A549 (cell line): ENCODE measurements around the gene DOK4. TPM values are rescaled to one million over a fixed set of nuclear protein-coding genes. Genes with fewer than 3 reads are reported as not detected.
"Not testable (repeated sequence)": the region's sequence is repeated elsewhere in the genome, so short reads cannot be mapped to it uniquely, and the experiment has no call there.

ENCODE experiments used
- ATAC-seq, 2 experiments: fragments of 200-7000 bp in 1 of 2; fragments of >200 bp in 1 of 2; cut with Nextera tagmentation in 1 of 2; cut with Tn5 transposase in 1 of 2; 3 replicates each; pipeline versions ENCODE4 v1.8.0 to v1.9.1; 2018 to 2020; ENCODE audit warnings: mild to moderate bottlenecking in 1 of 2, moderate library complexity in 1 of 2
- CTCF ChIA-PET: fragments of 300-600 bp; sonication (Branson Sonifier 250); formaldehyde crosslinking; extraction: SDS; loops from one replicate; lab custom pipeline; 2021; ENCODE audit warnings: antibody characterized with exemption, inconsistent platforms; lab: Yijun Ruan, JAX
- POLR2A ChIA-PET: fragments of 350-600 bp; formaldehyde crosslinking; extraction: SDS; loops from one replicate; lab custom pipeline; 2021; ENCODE audit warnings: antibody characterized with exemption, inconsistent platforms; lab: Yijun Ruan, JAX
- DNase-seq, 2 experiments: peaks; one replicate each; pipeline versions ENCODE4 v3.0.0 to v3.0.0-alpha.2; 2011 to 2016; ENCODE audit warnings: low read depth in 1 of 2, low spot score in 1 of 2
- FAIRE-seq: peaks from 2 replicates; lab custom pipeline; 2011; peaks lifted over from hg19 to GRCh38; lab: Jason Lieb, UNC
- H3K27ac ChIP-seq, 2 experiments: fragments of >200 bp; sonication (Bioruptor Twin); formaldehyde crosslinking; 3 replicates each; pipeline ENCODE4 v1.5.1; 2016 to 2017
- H3K4me1 ChIP-seq: fragments of >200 bp; sonication (Bioruptor Twin); formaldehyde crosslinking; 3 replicates; pipeline ENCODE4 v1.6.1; 2016
- H3K4me2 ChIP-seq: fragments of >200 bp; sonication (Bioruptor Twin); formaldehyde crosslinking; 3 replicates; pipeline ENCODE4 v1.6.1; 2016
- H3K4me3 ChIP-seq: fragments of >200 bp; sonication (Bioruptor Twin); formaldehyde crosslinking; 3 replicates; pipeline ENCODE4 v1.5.1; 2016
- H3K9me3 ChIP-seq: fragments of >200 bp; sonication (Bioruptor Twin); formaldehyde crosslinking; 3 replicates; pipeline ENCODE4 v1.6.1; 2016
- CBX8 ChIP-seq: fragments of 200-600 bp; sonication (generic); IDR thresholded peaks from 2 replicates; pipeline ENCODE4 v1.6.1; 2016
- CHD4 ChIP-seq: fragments of 200-600 bp; sonication (generic); IDR thresholded peaks from 2 replicates; pipeline ENCODE4 v1.6.1; 2016; ENCODE audit warnings: antibody characterized with exemption, mild to moderate bottlenecking, borderline replicate concordance
- EHF ChIP-seq: fragments of 250-450 bp; sonication (Bioruptor Pico); IDR thresholded peaks from 2 replicates; pipeline ENCODE4 v1.5.0; 2020; ENCODE audit warnings: mild to moderate bottlenecking
- KDM5A ChIP-seq: fragments of 200-600 bp; sonication (generic); IDR thresholded peaks from 2 replicates; pipeline ENCODE4 v1.6.1; 2016; ENCODE audit warnings: antibody characterized with exemption, mild to moderate bottlenecking
- MAZ ChIP-seq: fragments of 150-350 bp; IDR thresholded peaks from 2 replicates; pipeline ENCODE4 v1.6.1; 2014; ENCODE audit warnings: antibody characterized with exemption, low read depth, low read length, borderline replicate concordance
- NPAS2 ChIP-seq: fragments of 250-450 bp; sonication (Bioruptor Pico); IDR thresholded peaks from 2 replicates; pipeline ENCODE4 v1.8.0; 2022; ENCODE audit warnings: mild to moderate bottlenecking, moderate library complexity, borderline replicate concordance
- NR3C1 ChIP-seq: fragments of >200 bp; sonication (Bioruptor Twin); formaldehyde crosslinking; IDR thresholded peaks from 3 replicates; pipeline ENCODE4 v1.6.1; 2017
- POLR2AphosphoS2 ChIP-seq: conservative IDR thresholded peaks from 2 replicates; pipeline ENCODE4 v1.6.1; 2012; ENCODE audit warnings: low read length, improper control_type of control experiment, inconsistent platforms
- RARB ChIP-seq: fragments of 250-450 bp; sonication (Bioruptor Pico); IDR thresholded peaks from 2 replicates; pipeline ENCODE4 v1.8.0; 2021; ENCODE audit warnings: mild to moderate bottlenecking, moderate library complexity
- RNF2 ChIP-seq: fragments of 200-600 bp; sonication (generic); IDR thresholded peaks from 2 replicates; pipeline ENCODE4 v1.6.1; 2016; ENCODE audit warnings: low read depth, mild to moderate bottlenecking, antibody characterized with exemption, moderate library complexity, borderline replicate concordance
- SMC3 ChIP-seq: fragments of >200 bp; sonication (Bioruptor Twin); formaldehyde crosslinking; IDR thresholded peaks from 3 replicates; pipeline ENCODE4 v1.6.1; 2018; ENCODE audit warnings: inconsistent platforms
- TP53 ChIP-seq: fragments of 250-450 bp; sonication (Bioruptor Pico); IDR thresholded peaks from 2 replicates; pipeline ENCODE4 v1.5.0; 2021; ENCODE audit warnings: mild to moderate bottlenecking, moderate library complexity
- ZFP36 ChIP-seq: fragments of 450-650 bp; IDR thresholded peaks from 2 replicates; pipeline ENCODE4 v1.6.1; 2014; ENCODE audit warnings: borderline replicate concordance; ENCODE audit not compliant: partially characterized antibody
- WGBS: methylation state at CpG from one replicate; pipeline ENCODE4 v1.1.6; 2017; ENCODE audit errors: missing lambda C conversion rate; 5-methylcytosine and 5-hydroxymethylcytosine counted together
- polyA plus RNA-seq, 4 experiments: library from polyadenylated mRNA; depleted of rRNA in 3 of 4; stranded (reverse); fragments of >200 nt; fragmentation: RNase III in 1 of 4; extraction: RNeasy Plus Mini Kit Qiagen cat#74134 plus additional on column Dnase treatment in 1 of 4; gene quantifications; 2 replicates in 3 of 4; 3 replicates in 1 of 4; pipeline ENCODE4 v1.2.3, GENCODE V29; 2011 to 2017
- TF ChIP-seq, protein P1 (sequence below): fragments of >200 bp; sonication (Bioruptor Twin); formaldehyde crosslinking; IDR thresholded peaks from 2 replicates; pipeline ENCODE4 v1.6.1; 2016
- TF ChIP-seq, protein P2 (sequence below): fragments of >200 bp; sonication (Bioruptor Twin); formaldehyde crosslinking; IDR thresholded peaks from 3 replicates; pipeline ENCODE4 v1.6.1; 2016
- TF ChIP-seq, protein P3 (sequence below): fragments of 250-450 bp; sonication (Bioruptor Pico); IDR thresholded peaks from 2 replicates; pipeline ENCODE4 v1.5.0; 2021; ENCODE audit warnings: mild to moderate bottlenecking, moderate library complexity, borderline replicate concordance
- TF ChIP-seq, protein P4 (sequence below): fragments of 450-650 bp; IDR thresholded peaks from 2 replicates; pipeline ENCODE4 v1.6.1; 2014; ENCODE audit warnings: antibody characterized with exemption

The DOK4 gene
- polyA plus RNA-seq, 2 of the 4 experiments (the other 2 are of a cell fraction) = 70.3 to 85.4 TPM

DNA sequence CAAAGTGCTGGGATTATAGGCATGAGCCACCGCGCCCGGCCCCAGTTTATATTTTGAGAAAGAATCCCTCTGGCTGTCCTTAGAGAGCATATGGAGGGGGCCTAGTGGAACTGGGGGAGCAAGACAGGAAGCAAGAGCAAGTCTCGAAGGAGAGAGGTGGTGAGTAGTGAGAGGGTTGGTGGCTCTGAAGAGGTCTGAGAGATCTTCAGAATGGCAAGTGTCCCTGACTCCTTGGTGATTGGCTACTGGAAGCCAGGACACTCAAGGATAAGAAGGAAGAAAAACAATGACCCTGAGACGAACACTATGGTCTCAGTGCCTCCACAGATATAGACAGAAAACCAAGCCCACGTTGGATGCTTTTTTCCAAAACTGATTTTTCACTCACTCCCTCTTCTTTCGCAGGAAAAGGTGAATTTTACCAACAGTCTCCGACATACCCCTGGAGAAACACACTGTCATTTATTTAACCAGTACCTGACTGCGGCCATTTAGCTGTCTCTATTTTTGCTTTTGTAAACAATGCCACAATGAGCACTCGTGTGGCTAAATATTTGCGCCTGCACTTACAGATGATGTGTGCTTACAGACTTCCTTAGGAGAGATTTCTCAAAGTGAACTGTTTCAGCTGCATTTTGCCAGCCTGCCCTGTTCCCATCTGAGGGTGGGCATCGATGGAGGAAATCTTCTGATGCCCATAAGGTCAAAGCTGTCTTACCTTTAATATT is 15.9 kb upstream of the DOK4 start:
- Histone ChIP-seq H3K4me3 (no peak overlapping the region), H3K4me1 (peaks cover 5% of the 10 kb centered on the region; the same call in 1 of the 3 replicates), H3K4me2 (peak overlapping the region; percentile 1; the same call in 1 of the 3 replicates), H3K27ac (0 out of 6 replicates have a peak overlapping the region, but pooled peaks of 1 of the 2 experiments have one; percentile 28), H3K9me3 (no peaks in the 10 kb centered on the region)
- TF ChIP-seq RARB (CRISPR knock-in tag) (no peak), CBX8 (no peak), RNF2 (no peak), ZFP36 (no peak), MAZ (no peak)
- TF ChIP-seq, protein P1, sequence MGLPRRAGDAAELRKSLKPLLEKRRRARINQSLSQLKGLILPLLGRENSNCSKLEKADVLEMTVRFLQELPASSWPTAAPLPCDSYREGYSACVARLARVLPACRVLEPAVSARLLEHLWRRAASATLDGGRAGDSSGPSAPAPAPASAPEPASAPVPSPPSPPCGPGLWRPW = no peak
- TF ChIP-seq, protein P2, sequence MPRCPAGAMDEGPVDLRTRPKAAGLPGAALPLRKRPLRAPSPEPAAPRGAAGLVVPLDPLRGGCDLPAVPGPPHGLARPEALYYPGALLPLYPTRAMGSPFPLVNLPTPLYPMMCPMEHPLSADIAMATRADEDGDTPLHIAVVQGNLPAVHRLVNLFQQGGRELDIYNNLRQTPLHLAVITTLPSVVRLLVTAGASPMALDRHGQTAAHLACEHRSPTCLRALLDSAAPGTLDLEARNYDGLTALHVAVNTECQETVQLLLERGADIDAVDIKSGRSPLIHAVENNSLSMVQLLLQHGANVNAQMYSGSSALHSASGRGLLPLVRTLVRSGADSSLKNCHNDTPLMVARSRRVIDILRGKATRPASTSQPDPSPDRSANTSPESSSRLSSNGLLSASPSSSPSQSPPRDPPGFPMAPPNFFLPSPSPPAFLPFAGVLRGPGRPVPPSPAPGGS = no peak
- TF ChIP-seq, protein P3, sequence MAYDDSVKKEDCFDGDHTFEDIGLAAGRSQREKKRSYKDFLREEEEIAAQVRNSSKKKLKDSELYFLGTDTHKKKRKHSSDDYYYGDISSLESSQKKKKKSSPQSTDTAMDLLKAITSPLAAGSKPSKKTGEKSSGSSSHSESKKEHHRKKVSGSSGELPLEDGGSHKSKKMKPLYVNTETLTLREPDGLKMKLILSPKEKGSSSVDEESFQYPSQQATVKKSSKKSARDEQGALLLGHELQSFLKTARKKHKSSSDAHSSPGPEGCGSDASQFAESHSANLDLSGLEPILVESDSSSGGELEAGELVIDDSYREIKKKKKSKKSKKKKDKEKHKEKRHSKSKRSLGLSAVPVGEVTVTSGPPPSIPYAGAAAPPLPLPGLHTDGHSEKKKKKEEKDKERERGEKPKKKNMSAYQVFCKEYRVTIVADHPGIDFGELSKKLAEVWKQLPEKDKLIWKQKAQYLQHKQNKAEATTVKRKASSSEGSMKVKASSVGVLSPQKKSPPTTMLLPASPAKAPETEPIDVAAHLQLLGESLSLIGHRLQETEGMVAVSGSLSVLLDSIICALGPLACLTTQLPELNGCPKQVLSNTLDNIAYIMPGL (CRISPR knock-in tag) = no peak
- CTCF ChIA-PET = interaction anchor here (0.9 to 22.0 kb wide), 4 partner anchors 15 to 84 kb away, joined by 3 to 194 read pairs (median 8); partner anchors contain the start of genes DOK4 and POLR2C
- no peak for FAIRE-seq
- DNase-seq = no peak
- no peak for ATAC-seq
- WGBS = 57% methylated on average over 12 of the region's 12 CpGs
- POLR2A ChIA-PET = interaction anchor here (0.9 kb wide), 1 partner anchor 14 kb away, joined by 5 read pairs; no protein-coding TSS in a partner anchor

DNA sequence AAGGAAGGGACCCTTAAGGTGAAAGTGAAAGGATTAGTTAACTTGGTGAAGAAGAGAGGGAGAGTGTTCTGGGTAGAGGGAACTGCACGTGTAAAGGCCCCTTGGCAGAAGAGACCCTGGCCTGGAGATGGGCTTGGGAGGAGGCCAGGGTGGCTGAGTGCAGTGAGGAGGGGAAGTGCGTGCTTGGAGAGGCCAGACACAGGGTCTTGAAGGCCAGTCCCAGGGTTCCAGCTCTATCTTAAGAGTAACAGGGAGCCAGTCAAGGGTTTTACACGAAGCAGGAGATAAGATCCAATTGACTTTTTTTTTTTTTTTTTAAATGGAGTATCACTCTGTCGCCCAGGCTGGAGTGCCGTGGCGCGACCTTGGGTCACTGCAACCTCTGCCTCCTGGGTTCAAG is 15.2 kb upstream of the DOK4 start:
- H3K4me3 ChIP-seq = no peak overlapping the region
- no peak for DNase-seq
- FAIRE-seq = no peak
- H3K9me3 ChIP-seq = no peaks in the 10 kb centered on the region
- H3K4me2 ChIP-seq = no peak overlapping the region
- TF ChIP-seq CHD4 = no peak
- TF ChIP-seq SMC3 = no peak
- TF ChIP-seq, protein P4, sequence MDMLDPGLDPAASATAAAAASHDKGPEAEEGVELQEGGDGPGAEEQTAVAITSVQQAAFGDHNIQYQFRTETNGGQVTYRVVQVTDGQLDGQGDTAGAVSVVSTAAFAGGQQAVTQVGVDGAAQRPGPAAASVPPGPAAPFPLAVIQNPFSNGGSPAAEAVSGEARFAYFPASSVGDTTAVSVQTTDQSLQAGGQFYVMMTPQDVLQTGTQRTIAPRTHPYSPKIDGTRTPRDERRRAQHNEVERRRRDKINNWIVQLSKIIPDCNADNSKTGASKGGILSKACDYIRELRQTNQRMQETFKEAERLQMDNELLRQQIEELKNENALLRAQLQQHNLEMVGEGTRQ = no peak
- TF ChIP-seq, protein P2 = no peak
- no peak for TF ChIP-seq TP53 (CRISPR knock-in tag)
- ChIA-PET CTCF (interaction anchor here (2.3 to 22.0 kb wide), 3 partner anchors 20 to 83 kb away, joined by 6 to 194 read pairs (median 11); partner anchors contain the start of gene POLR2C), POLR2A (interaction anchor here (0.9 kb wide), 1 partner anchor 15 kb away, joined by 5 read pairs; no protein-coding TSS in a partner anchor)
- WGBS = 89% methylated on average over 7 of the region's 7 CpGs
- H3K27ac ChIP-seq = no peak overlapping the region
- peaks cover 5% of the 10 kb centered on the region; the same call in 1 of the 3 replicates for H3K4me1 ChIP-seq
- ATAC-seq = no peak

DNA sequence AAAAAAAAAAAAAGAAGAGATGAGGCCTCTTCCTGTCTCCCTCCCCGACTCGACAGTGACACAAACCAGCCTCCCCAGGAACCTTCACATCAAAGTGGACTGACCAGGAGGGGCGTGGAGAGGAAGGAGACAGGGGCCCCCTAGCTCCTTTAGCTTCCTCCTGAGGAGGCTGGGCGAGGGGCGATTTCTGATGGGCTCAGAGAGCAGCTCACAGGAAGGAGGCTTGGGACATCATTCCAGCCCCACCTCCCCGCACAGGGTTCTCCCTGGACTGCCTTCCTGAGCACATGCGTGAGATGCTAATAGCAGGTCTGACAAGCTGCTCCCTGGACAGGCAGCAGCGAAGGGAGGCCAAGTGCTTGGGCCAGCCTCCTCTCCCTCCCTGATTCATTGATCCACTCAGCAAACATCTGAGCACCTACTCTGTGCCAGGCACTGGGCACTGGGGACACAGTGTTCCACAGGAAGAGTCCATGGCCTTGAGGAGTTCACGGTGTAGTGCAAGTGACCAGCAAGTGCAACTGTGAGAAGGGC is 14.4 kb upstream of the DOK4 start:
- Histone ChIP-seq H3K4me2 (no peak overlapping the region), H3K4me3 (no peak overlapping the region), H3K27ac (peak overlapping the region in 1 of 2 experiments; percentile 39; a peak in 3 of 6 replicates), H3K4me1 (peaks cover 5% of the 10 kb centered on the region; the same call in 1 of the 3 replicates), H3K9me3 (no peaks in the 10 kb centered on the region)
- TF ChIP-seq NPAS2 (CRISPR knock-in tag) = no peak
- TF ChIP-seq, protein P2 = no peak
- no peak for TF ChIP-seq NR3C1
- no peak for TF ChIP-seq ZFP36
- no peak for TF ChIP-seq TP53 (CRISPR knock-in tag)
- TF ChIP-seq EHF (CRISPR knock-in tag) = no peak
- TF ChIP-seq KDM5A = no peak
- no peak for TF ChIP-seq POLR2AphosphoS2
- no peak for DNase-seq
- FAIRE-seq = no peak
- CTCF ChIA-PET = interaction anchor here (1.0 to 22.0 kb wide), 4 partner anchors 9 to 82 kb away, joined by 3 to 194 read pairs (median 8); partner anchors contain the start of gene POLR2C
- WGBS = 83% methylated on average over 9 of the region's 9 CpGs
- POLR2A ChIA-PET = no interaction called here
- no peak for ATAC-seq

DNA sequence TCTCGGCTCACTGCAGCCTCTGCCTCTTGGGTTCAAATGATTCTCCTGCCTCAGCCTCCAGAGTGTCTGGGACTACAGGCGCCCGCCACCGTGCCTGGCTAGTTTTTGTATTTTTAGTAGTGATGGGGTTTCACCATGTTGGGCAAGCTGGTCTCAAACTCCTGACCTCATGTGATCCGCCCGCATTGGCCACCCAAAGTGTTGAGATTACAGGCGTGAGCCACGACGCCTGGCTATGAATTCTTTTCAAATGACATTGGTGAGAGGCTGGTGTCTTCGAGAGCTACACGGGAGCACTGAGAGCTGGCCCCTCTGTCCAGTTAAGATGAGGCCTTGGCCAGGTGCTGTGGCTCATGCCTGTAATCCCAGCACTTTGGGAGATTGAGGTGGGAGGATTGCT is 13.6 kb upstream of the DOK4 start:
- POLR2A ChIA-PET, H3K9me3 ChIP-seq, ATAC-seq, H3K27ac ChIP-seq, H3K4me1 ChIP-seq, H3K4me3 ChIP-seq, FAIRE-seq, H3K4me2 ChIP-seq, DNase-seq: not testable (repeated sequence)
- 93% methylated on average over 11 of the region's 11 CpGs for WGBS
- CTCF ChIA-PET = interaction anchor here (1.0 to 22.0 kb wide), 4 partner anchors 10 to 82 kb away, joined by 3 to 194 read pairs (median 8); partner anchors contain the start of gene POLR2C
